Stimulated activated CD8-positive, alpha-beta memory T cell treated with anti-CD3 and anti-CD28 coated beads, Interleukin-15, amount 100 ng/mL, for 1 hour (primary cell): ENCODE measurements around the gene DCST1.
"Not testable (repeated sequence)": the region's sequence is repeated elsewhere in the genome, so short reads cannot be mapped to it uniquely, and the experiment has no call there.

Source experiments
- DNase-seq: peaks from one replicate; pipeline ENCODE4 v3.0.0-alpha.2; 2020; ENCODE audit warnings: low read depth

Gene DCST1

GRCh38 chr1:155033524-155033923 is at the start of gene DCST1, which contains the start of gene DCST2:
Gene DCST1, plus strand, starts transcription at chr1:155033824. Its CDS starts 213 bp downstream, at chr1:155034037.
Gene DCST2, minus strand, starts transcription at chr1:155033781. Its CDS starts 80 bp downstream, at chr1:155033701.
- DNase-seq = no peak

DNA sequence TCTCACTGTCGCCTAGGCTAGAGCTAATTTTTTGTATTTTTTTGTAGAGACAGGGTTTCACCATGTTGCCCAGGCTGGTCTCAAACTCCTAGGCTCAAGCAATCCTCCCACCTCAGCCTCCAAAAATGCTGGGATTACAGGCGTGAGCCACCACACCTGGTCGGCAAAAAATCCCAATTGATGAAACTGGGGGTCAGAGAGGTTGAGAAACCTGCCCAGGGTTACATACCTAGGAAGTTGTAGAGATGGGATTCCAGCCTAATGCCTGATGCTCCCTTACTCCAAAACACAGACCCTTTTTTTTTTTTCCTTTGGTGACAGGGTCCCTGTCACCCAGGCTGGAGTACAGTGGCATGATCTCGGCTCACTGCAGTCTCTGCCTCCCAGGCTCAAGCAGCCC is 46.9 kb upstream of the DCST1 start:
- DNase-seq = not testable (repeated sequence)

DNA sequence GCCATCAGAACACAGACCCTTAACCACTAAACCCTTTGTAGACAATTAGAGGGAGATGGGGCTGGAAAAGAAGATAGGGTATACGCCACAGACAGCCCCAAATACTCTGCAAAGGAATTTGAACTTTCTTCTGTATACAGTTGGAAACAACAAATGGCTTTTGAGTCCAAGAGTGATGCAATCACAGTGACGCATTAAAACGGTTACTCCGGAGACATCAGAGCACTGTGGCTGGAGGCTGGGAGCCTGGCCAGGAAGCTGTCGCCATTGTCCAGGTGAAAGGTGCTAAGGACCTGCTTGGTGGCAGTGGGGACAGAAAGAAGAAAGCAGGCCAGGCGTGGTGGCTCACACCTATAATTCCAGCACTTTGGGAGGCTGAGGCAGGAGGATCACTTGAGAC is 46.3 kb upstream of the DCST1 start:
- DNase-seq = no peak

- DNase-seq = no peak
These were observed 45.3 kb upstream of the DCST1 start for GRCh38 chr1:154988058-154988954.

DNA sequence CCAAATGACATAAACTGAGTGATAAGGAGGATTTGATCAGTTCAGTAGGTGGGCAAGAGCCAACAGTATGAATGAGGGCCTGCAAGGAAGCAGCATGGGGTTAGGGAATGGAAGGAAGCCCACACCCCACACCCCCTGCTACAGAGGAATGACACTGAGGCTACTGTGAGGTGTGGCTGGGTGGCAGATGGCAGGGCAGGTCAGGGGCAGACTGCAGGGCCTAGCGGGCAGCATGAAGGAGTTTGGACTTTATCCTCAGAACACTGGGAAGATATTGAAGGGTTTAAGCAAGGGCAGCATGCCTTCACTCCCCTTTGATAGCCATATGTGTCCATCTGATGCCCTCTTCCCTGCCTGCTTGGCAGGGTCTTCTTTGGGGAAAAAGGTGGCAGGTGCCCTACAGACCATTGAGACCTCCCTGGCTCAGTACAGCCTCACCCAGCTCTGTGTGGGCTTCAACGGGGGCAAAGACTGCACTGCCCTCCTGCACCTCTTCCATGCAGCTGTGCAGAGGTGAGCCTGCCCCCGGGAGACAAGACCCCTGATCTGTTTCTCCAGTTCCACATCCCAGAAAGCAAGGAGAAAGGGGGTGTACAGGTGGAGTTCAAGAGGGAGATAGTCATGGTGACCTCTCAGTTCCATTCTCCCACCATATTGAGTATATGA is 44.3 kb upstream of the DCST1 start:
- no peak for DNase-seq

GRCh38 chr1:154990276-154990675 is 43.3 kb upstream of the DCST1 start:
- no peak for DNase-seq

DNA sequence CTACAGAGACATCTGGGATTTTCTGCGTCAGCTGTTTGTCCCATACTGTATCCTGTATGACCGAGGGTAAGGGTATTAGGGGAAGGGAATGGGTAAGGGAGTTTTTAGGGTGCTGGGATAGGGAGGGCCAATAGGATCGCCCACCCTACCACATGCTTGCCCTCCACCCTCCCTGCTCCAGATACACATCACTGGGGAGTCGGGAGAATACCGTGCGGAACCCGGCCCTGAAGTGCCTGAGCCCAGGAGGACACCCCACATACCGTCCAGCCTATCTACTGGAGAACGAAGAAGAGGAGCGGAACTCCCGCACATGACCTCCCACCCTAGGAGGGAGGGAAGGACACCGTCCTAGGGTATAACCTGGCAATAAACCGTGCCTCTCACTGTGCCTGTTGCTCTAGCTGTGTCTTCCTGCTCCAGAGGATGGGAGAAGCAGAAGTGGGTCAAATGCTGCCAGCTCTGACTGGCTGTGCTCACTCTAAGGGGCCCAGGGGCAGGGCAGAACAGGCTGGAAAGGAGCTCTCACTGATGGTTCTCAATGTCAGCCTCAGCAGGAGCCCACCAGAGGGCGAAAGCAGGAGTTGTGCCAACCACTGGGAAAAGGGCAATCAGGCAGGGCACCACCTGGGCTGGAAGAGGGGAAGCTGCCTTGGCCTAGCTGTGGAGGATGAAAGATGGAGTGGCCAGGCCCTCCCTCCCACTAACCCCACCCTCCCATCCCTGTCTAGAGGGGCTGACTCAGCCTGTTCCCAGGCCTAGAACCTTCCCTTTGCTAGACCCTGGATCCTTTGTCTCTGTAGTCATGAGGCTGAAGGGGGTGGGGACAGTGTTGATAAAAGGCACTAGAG is 40.7 kb upstream of the DCST1 start:
- DNase-seq = no peak

DNA sequence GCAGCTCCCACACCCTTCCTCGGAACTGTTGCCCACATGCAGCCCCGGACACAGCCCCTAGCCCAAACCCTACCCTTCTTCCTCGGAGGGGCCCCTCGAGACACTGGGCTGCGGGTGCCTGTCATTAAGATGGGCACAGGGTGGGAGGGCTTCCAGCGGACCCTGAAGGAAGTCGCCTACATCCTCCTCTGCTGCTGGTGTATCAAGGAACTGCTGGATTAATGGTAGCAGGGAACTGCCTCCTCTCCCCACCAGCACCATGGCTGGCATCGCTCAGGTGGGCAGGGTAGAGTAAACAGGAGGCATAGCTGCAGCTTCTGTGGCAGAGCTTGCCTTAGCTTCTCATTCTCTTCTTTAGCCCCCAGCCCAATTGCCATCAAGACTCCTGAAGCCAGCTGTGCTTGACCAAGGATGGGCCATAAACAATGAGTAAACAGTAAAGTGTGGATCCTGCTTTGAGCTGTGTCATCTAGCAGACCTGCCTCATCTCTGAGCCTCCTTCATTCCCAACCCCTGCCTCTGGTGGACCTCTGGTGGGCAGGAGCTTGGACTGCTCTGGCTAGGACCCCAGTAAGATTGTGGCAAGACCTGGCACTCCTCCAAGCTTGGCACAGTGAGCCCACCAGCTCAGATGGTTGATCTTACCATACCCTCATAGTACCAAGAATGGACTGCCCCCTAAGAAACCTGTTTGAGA is 39.9 kb upstream of the DCST1 start, which contains the start of gene LENEP:
Gene LENEP (plus strand): TSS at position 15 of the 697 bp plus-strand sequence. CDS start 22 bp downstream, at position 37.
- no peak for DNase-seq

GRCh38 chr1:154994269-154994587 is 39.4 kb upstream of the DCST1 start:
- no peak for DNase-seq

DNA sequence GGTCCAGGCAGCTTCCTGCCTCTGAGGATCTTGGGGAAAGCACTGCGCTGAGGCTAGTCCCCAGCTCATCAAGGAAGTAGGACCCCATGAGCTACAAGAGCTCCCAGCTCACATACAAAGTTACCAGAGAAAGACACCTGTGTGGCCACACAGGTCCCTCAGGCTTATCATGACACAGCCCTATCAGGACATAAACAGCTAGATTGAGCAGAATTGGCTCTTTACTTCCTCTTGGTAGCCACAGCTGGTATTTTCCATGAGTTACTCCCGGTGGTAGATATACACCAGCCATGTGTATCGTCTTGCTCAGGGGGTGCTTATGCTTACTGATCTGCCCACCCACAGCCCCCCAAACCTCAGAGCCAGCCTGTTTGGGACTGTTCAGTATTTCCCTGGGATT is 39.0 kb upstream of the DCST1 start:
- no peak for DNase-seq

- not testable (repeated sequence) for DNase-seq
These were observed 38.2 kb upstream of the DCST1 start for GRCh38 chr1:154995301-154995983.

GRCh38 chr1:154996966-154997701 is 36.5 kb upstream of the DCST1 start:
- DNase-seq = no peak

GRCh38 chr1:154998201-154998780 is 35.3 kb upstream of the DCST1 start:
- no peak for DNase-seq

GRCh38 chr1:154998818-154999570 is 34.6 kb upstream of the DCST1 start:
- DNase-seq = peak; percentile 49

- DNase-seq = no peak
These were observed 33.8 kb upstream of the DCST1 start for GRCh38 chr1:154999571-155000410.

GRCh38 chr1:155000411-155000725 is 33.3 kb upstream of the DCST1 start:
- DNase-seq = no peak

DNA sequence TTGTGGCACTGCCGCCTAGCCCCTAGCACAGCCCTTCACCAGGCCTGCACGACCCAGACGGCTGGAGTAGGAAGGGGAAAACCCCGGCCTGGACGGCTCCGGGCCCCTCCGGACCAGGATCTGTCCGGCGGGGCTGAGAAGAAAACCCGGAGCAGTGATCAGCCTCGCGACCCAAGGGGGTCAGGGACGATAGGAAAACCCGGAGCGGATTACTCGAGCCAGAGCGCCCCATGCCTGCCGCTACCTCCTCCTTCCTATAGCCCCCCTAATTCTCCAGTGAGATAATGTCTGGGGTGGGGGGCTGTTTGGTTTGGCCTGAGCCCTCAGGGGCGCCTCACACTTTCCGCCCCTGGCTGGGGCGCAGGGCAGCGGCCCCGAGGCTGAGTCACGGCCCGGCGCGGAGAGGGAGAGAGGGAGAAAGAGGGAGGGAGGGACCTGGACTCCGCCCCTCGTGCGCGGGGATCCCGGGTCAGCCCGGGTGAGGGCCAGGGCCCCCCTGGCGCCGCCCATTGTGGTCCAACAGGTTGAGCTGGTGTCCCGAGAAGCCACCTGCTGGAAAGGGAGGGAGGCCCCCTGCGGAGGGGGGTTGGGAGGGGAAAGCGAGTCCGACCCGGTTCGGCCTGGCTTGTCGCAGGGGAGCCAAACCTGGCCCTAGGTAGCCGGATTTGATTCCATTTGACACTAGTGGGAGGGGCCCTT is 32.7 kb upstream of the DCST1 start:
- peak; percentile 59 for DNase-seq

DNA sequence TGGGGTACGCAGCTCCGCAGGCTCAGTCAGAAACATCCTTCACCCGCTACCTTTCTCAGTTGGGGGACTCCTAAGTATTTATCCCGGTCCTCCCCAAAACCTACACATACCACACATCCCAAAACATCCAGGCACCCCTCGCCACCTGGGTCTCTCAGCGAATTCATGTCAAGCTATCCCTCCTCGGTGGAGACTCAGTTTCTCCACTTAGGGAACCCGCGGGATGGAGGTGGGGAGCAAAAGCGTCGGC is 32.3 kb upstream of the DCST1 start:
- DNase-seq = no peak
